Coronary artery (tissue), 2 donors: ENCODE data around the gene SLC66A1.
A peak's percentile ranks its signal among the peaks of the same experiment; 100 is the strongest.

Experiments used
- DNase-seq: peaks from one replicate; pipeline ENCODE4 v3.0.0-alpha.2; 2017; ENCODE audit warnings: low spot score
- H3K27ac ChIP-seq, 2 donors: fragments of 200-600 bp; sonication (generic); one replicate each; pipeline ENCODE4 v1.5.1; 2016 to 2019
- H3K4me3 ChIP-seq: fragments of 200-600 bp; sonication (generic); 2 replicates; pipeline ENCODE4 v1.5.1; 2016; ENCODE audit warnings: mild to moderate bottlenecking, moderate library complexity
- TF ChIP-seq, protein P1 (sequence below): fragments of 200-600 bp; sonication (generic); IDR thresholded peaks from one replicate; pipeline ENCODE4 v1.5.1; 2019; ENCODE audit warnings: antibody characterized with exemption

Gene SLC66A1

DNA sequence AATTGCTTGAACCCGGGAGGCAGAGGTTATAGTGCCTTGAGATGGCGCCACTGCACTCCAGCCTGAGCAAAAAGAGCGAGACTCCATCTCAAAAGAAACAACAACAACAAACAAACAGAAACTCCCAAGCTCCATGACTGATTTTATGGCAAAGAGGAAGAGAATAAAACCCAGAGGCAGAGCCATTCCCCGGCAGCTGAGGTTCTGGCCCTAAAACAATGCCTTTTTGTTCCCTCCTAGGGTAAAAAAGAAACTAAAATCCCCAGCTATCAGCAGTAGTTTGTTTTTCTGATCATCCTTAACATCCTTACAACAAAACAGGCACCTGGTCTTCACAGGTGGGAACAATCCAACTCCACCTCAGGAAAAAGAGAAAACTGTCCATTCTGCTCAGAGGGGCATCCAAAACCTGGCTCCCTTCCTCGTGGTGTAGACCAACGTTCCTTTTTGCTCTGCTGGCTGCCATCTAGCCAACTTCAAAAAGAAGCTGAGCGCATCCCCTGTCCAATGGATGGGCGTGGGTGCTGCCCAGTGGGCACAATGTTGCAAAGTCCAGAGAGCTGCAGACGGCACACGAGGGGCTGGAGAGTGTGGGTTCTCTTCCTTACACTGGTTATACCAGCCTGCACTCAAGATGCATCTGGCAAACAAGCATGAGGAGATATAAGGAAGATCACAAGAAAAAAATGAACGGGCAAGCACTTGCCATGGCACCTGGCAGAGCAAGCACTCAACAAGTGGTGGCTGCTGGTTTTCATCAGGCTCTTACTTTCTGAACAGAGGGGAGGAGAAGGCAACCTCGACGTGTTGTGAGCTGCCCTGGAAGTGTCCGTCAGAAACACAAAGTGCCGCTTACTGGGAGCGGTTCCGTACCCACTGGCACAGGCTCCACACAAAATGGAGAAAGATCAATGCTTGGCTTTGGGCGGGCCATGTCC lies 54.7 kb downstream of the SLC66A1 start:
- no peak for DNase-seq
- no peak overlapping the region for H3K27ac ChIP-seq
- TF ChIP-seq, protein P1, sequence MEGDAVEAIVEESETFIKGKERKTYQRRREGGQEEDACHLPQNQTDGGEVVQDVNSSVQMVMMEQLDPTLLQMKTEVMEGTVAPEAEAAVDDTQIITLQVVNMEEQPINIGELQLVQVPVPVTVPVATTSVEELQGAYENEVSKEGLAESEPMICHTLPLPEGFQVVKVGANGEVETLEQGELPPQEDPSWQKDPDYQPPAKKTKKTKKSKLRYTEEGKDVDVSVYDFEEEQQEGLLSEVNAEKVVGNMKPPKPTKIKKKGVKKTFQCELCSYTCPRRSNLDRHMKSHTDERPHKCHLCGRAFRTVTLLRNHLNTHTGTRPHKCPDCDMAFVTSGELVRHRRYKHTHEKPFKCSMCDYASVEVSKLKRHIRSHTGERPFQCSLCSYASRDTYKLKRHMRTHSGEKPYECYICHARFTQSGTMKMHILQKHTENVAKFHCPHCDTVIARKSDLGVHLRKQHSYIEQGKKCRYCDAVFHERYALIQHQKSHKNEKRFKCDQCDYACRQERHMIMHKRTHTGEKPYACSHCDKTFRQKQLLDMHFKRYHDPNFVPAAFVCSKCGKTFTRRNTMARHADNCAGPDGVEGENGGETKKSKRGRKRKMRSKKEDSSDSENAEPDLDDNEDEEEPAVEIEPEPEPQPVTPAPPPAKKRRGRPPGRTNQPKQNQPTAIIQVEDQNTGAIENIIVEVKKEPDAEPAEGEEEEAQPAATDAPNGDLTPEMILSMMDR, result no peak
- H3K4me3 ChIP-seq, result no peak overlapping the region

DNA sequence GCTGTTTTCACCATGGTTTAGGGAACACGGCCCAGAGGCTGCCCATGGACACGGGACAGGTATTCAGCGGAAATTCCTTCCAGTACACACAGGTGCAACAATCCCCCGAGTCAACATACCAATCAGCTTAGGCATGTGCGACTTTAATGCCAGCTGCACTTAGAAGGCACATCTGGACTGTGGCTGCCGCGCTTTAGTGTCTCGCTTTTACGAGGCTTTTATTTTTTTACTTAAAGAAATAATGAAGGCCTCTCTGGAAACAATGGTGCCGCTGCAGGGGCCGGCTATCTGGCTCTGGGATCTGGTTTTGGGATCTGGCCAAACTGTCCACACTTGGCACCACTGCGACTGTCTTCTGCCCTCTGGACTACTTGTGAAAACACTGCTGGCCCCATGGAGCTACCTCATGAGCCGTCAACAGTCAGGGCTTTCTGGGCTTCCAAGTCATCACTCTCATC lies 55.5 kb downstream of the SLC66A1 start:
- no peak overlapping the region for H3K4me3 ChIP-seq
- DNase-seq, result no peak
- no peak overlapping the region for H3K27ac ChIP-seq
- TF ChIP-seq, protein P1, result no peak

DNA sequence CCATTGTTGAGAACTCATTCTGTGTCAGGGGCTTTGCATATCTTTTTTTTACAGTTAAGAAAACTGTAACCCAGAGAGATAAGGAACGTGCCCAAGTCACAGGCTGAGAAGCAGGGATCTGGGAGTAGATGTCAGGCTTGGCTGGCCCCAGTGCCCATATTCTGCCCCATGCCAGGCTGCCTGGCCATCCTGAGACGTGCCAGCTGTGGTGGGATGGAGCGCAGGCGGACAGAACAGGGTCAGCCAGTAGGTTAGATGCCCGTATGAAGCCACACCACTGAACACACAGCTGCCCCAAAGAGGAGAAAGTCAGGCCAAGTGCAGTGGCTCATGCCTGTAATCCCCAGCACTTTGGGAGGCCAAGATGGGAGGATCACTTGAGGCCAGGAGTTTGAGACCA lies 55.9 kb downstream of the SLC66A1 start:
- TF ChIP-seq, protein P1, result no peak
- Histone ChIP-seq H3K4me3 (no peak overlapping the region), H3K27ac (no peak overlapping the region)
- DNase-seq, result no peak

GRCh38 chr1:19368964-19369363 lies 56.8 kb downstream of the SLC66A1 start:
- TF ChIP-seq, protein P1, result no peak
- Histone ChIP-seq H3K27ac (no peak overlapping the region), H3K4me3 (no peak overlapping the region)
- DNase-seq, result no peak

GRCh38 chr1:19369396-19370090 lies 57.4 kb downstream of the SLC66A1 start:
- TF ChIP-seq, protein P1, result no peak
- DNase-seq, result no peak
- Histone ChIP-seq H3K4me3 (no peak overlapping the region), H3K27ac (peak overlapping the region in 1 of 2 donors; percentile 11)

DNA sequence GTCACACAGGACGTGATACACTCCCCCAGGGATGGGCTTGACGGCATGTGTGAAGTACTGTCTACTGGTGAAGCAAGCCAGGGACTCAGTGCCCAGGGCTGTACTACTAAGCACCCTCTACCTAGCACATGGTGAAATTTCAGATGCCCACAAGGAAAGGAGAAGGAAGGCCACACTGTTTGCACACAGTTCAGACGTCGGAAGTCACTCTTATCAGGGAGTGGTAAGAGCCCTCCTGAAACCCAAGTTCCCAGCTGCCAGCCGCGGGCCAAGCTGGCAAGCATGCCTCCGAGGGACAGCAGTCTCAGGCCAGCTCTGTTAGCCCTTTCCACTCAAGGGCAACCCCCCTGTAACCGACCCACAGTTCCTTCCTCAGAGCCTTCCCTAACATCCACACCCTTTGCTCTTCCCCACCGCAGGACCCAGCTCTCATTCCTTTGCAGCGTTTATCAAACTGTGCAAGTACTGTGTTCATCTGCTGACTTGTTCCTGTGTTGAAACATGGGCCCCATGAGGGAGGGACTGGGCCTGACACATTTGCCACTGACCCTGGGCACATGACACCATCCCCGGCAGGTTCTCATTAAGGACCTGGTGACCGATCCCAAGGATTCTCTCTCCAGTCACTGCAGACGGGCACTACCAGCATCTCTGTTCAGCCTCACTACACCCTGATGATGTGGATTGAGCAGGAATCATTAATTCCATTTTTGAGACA lies 58.5 kb downstream of the SLC66A1 start:
- no peak for DNase-seq
- Histone ChIP-seq H3K4me3 (no peak overlapping the region), H3K27ac (no peak overlapping the region)
- TF ChIP-seq, protein P1, result no peak
